Placental epithelial cell (primary cell): ENCODE results near the gene TMX4. TPM values are rescaled to one million over a fixed set of nuclear protein-coding genes. Genes with fewer than 3 reads are reported as not detected.

Source experiments
- total RNA-seq: library from RNA; depleted of rRNA; stranded (reverse); fragments of >200 nt; gene quantifications from 2 replicates; pipeline ENCODE4 v1.2.3, GENCODE V29; 2012

Gene TMX4
- 23.2 and 29.4 TPM in 2 replicates for total RNA-seq

GRCh38 chr20:8019246-8019997 is at the start of gene TMX4:
TSS of gene TMX4 (minus strand) at chr20:8019761. CDS start at chr20:8019613, 148 bp downstream.

GRCh38 chr20:7940341-7940740 is 79.2 kb downstream of the TMX4 start, which contains the start of gene HAO1:
TSS of gene HAO1 (minus strand) at chr20:7940458. CDS start at chr20:7940422, 36 bp downstream.

Other genes starting within 250 kb of the TMX4 start
- gene HAO1, start 79.3 kb downstream of the TMX4 start, total RNA-seq: not detected in 2 replicates
- gene PLCB1, start 112.5 kb upstream of the TMX4 start, total RNA-seq: 0.98 and 1.6 TPM in 2 replicates